GM19238 (cell line): Measurements from ENCODE around the gene KLHL28.
"Not testable (repeated sequence)": the region's sequence is repeated elsewhere in the genome, so short reads cannot be mapped to it uniquely, and the experiment has no call there.

Experiments used
- DNase-seq: peaks from one replicate; pipeline ENCODE4 v3.0.0; 2011; ENCODE audit warnings: low spot score; ENCODE audit not compliant: insufficient read length

Gene KLHL28

GRCh38 chr14:44897041-44897844 is 64.5 kb downstream of the KLHL28 start:
- peak; percentile 85 for DNase-seq

- no peak for DNase-seq
Measured at GRCh38 chr14:44896275-44897040, 65.3 kb downstream of the KLHL28 start.

- no peak for DNase-seq
Measured at GRCh38 chr14:44895716-44896115, 66.0 kb downstream of the KLHL28 start.

- DNase-seq = no peak
Measured at GRCh38 chr14:44893535-44893934, 68.2 kb downstream of the KLHL28 start.

GRCh38 chr14:44891726-44892372 is 69.9 kb downstream of the KLHL28 start:
- DNase-seq = not testable (repeated sequence)

GRCh38 chr14:44889595-44890471 is 71.9 kb downstream of the KLHL28 start:
- no peak for DNase-seq

GRCh38 chr14:44887596-44887955 is 74.2 kb downstream of the KLHL28 start:
- DNase-seq = no peak

GRCh38 chr14:44886860-44887595 is 74.7 kb downstream of the KLHL28 start:
- no peak for DNase-seq

- no peak for DNase-seq
Measured at GRCh38 chr14:44880791-44881190, 81.0 kb downstream of the KLHL28 start.
